EH (cell line): Measurements from ENCODE around the gene OVOL2.

Experiments
- DNase-seq: peaks from one replicate; pipeline ENCODE4 v3.0.0-alpha.2; 2015; ENCODE audit warnings: low read depth

The OVOL2 gene

GRCh38 chr20:17985388-17986018 is 72.2 kb downstream of the OVOL2 start:
- DNase-seq = no peak

- no peak for DNase-seq
Measured at GRCh38 chr20:17976305-17976704, 81.4 kb downstream of the OVOL2 start.
